Thyroid gland (tissue), 4 donors: ENCODE results near the gene ROBO2. TPM values are rescaled to one million over a fixed set of nuclear protein-coding genes. Genes with fewer than 3 reads are reported as not detected.

ENCODE experiments used
- DNase-seq, 2 donors: peaks; one replicate each; pipeline ENCODE4 v3.0.0-alpha.2; 2019
- H3K27ac ChIP-seq, 3 donors: fragments of 200-600 bp; sonication (generic); 1 replicate in 2 of 3; 2 replicates in 1 of 3; pipeline ENCODE4 v1.5.1; 2016 to 2019; ENCODE audit warnings: mild to moderate bottlenecking in 1 of 3, moderate library complexity in 1 of 3
- H3K27me3 ChIP-seq: fragments of 200-600 bp; sonication (generic); one replicate; pipeline ENCODE4 v1.5.1; 2019
- H3K36me3 ChIP-seq, 2 donors: fragments of 200-600 bp; sonication (generic); one replicate each; pipeline ENCODE4 v1.5.1; 2016 to 2019
- H3K4me1 ChIP-seq, 2 donors: fragments of 200-600 bp; sonication (generic); one replicate each; pipeline ENCODE4 v1.5.1; 2017 to 2019
- H3K4me3 ChIP-seq, 3 donors: fragments of 200-600 bp; sonication (generic); replicated peaks in 1 of 3; 1 replicate in 2 of 3; 2 replicates in 1 of 3; pipeline ENCODE4 v1.5.1; 2016; ENCODE audit warnings: mild to moderate bottlenecking in 1 of 3
- H3K9me3 ChIP-seq: fragments of 200-600 bp; sonication (generic); one replicate; pipeline ENCODE4 v1.5.1; 2017
- POLR2A ChIP-seq, 2 donors: fragments of 450-650 bp; IDR thresholded peaks; one replicate each; pipeline ENCODE4 v1.6.1; 2017; ENCODE audit warnings: antibody characterized with exemption in 2 of 2, mild to moderate bottlenecking in 2 of 2, moderate library complexity in 1 of 2
- WGBS, 2 donors: methylation state at CpG; one replicate each; pipeline ENCODE4 v1.1.5; 2017; 5-methylcytosine and 5-hydroxymethylcytosine counted together
- intact Hi-C: fragments of 100-400 bp; cut with DNase I; formaldehyde crosslinking; loops from one replicate; pipeline ENCODE4 v1.15.1; 2023
- total RNA-seq, 4 donors: library from RNA; depleted of rRNA; stranded (reverse); fragments of >200 nt; gene quantifications; one replicate each; pipeline ENCODE4 v1.2.3, GENCODE V29; 2016
- TF ChIP-seq, protein P1 (sequence below), 6 experiments: fragments of 200-600 bp in 3 of 6; fragments of 450-650 bp in 3 of 6; sonication (generic) in 3 of 6; IDR thresholded peaks; one replicate each; pipeline ENCODE4 v1.5.1; 2016 to 2019; ENCODE audit warnings: antibody characterized with exemption in 6 of 6, mild to moderate bottlenecking in 2 of 6, inconsistent platforms in 1 of 6, moderate library complexity in 1 of 6

ROBO2 gene
- total RNA-seq, 4 donors from 2014 or later: 0.56 to 1.5 TPM; not detected in 2

- no peaks in the 10 kb centered on the region for H3K36me3 ChIP-seq
- no peak for TF ChIP-seq POLR2A (IDR thresholded peaks at IDR 0.05)
- TF ChIP-seq, protein P1, sequence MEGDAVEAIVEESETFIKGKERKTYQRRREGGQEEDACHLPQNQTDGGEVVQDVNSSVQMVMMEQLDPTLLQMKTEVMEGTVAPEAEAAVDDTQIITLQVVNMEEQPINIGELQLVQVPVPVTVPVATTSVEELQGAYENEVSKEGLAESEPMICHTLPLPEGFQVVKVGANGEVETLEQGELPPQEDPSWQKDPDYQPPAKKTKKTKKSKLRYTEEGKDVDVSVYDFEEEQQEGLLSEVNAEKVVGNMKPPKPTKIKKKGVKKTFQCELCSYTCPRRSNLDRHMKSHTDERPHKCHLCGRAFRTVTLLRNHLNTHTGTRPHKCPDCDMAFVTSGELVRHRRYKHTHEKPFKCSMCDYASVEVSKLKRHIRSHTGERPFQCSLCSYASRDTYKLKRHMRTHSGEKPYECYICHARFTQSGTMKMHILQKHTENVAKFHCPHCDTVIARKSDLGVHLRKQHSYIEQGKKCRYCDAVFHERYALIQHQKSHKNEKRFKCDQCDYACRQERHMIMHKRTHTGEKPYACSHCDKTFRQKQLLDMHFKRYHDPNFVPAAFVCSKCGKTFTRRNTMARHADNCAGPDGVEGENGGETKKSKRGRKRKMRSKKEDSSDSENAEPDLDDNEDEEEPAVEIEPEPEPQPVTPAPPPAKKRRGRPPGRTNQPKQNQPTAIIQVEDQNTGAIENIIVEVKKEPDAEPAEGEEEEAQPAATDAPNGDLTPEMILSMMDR (IDR thresholded peaks at IDR 0.05): no peak
- intact Hi-C loops: no loop called here
- H3K27ac ChIP-seq: no peak overlapping the region
- H3K9me3 ChIP-seq: no peaks in the 10 kb centered on the region
- DNase-seq: no peak
- H3K27me3 ChIP-seq: no peaks in the 10 kb centered on the region
- no peak overlapping the region for H3K4me3 ChIP-seq
- 0 to 79% methylated on average over 1 of the region's 1 CpG for WGBS, 2 donors
- H3K4me1 ChIP-seq: no peaks in the 10 kb centered on the region
Observed at GRCh38 chr3:77456431-77456830, 416.5 kb downstream of the ROBO2 start.

DNA sequence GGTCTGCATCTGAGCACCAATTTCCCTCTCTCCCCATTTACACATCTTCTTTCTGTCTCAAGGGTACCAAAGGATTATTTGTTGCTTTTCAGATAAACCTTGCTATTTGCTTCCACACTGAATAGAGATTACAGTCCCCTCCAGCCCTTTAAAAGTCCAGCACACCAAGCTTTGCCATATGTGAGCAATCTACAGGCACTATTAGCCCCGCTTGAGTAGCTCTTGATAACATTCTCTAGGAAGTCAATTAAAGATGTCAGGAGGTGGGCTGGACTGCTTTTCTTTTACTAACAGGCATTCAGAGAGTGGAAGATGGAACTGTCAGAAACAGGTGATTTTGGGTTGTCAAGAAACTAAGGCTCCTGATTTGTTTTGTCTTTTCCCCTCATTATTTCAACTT is 417.0 kb downstream of the ROBO2 start:
- H3K27ac ChIP-seq: no peak overlapping the region
- no peaks in the 10 kb centered on the region for H3K27me3 ChIP-seq
- no peaks in the 10 kb centered on the region for H3K4me1 ChIP-seq
- H3K36me3 ChIP-seq: no peaks in the 10 kb centered on the region
- no peak for DNase-seq
- H3K4me3 ChIP-seq: no peak overlapping the region
- H3K9me3 ChIP-seq: no peaks in the 10 kb centered on the region
- TF ChIP-seq POLR2A (IDR thresholded peaks at IDR 0.05): no peak
- 50 to 74% methylated on average over 1 of the region's 1 CpG for WGBS, 2 donors
- intact Hi-C loops: no loop called here

- 83 to 95% methylated on average over 7 of the region's 7 CpGs for WGBS, 2 donors
- TF ChIP-seq POLR2A (IDR thresholded peaks at IDR 0.05): no peak
- TF ChIP-seq, protein P1 (IDR thresholded peaks at IDR 0.05): no peak
Observed at GRCh38 chr3:77459926-77460325, 420.0 kb downstream of the ROBO2 start.

GRCh38 chr3:77460326-77460725 is 420.4 kb downstream of the ROBO2 start:
- WGBS, 2 donors: 74 to 85% methylated on average over 3 of the region's 3 CpGs
- intact Hi-C loops: no loop called here
- DNase-seq: no peak

More at GRCh38 chr3:77459926-77460325, 420.0 kb downstream of the ROBO2 start:
- no peak for DNase-seq
- Histone ChIP-seq H3K9me3 (no peaks in the 10 kb centered on the region), H3K27me3 (no peaks in the 10 kb centered on the region), H3K4me3 (no peak overlapping the region), H3K4me1 (no peaks in the 10 kb centered on the region), H3K36me3 (no peaks in the 10 kb centered on the region), H3K27ac (no peak overlapping the region)
- intact Hi-C loops: no loop called here

GRCh38 chr3:77462951-77463350 is 423.1 kb downstream of the ROBO2 start:
- TF ChIP-seq POLR2A (IDR thresholded peaks at IDR 0.05): no peak
- TF ChIP-seq, protein P1 (IDR thresholded peaks at IDR 0.05): no peak
- intact Hi-C loops: no loop called here

More at GRCh38 chr3:77460326-77460725, 420.4 kb downstream of the ROBO2 start:
- Histone ChIP-seq H3K4me1 (no peaks in the 10 kb centered on the region), H3K4me3 (no peak overlapping the region), H3K36me3 (no peaks in the 10 kb centered on the region), H3K27me3 (no peaks in the 10 kb centered on the region), H3K9me3 (no peaks in the 10 kb centered on the region), H3K27ac (no peak overlapping the region)
- no peak for TF ChIP-seq POLR2A (IDR thresholded peaks at IDR 0.05)
- TF ChIP-seq, protein P1 (IDR thresholded peaks at IDR 0.05): no peak

More at GRCh38 chr3:77462951-77463350, 423.1 kb downstream of the ROBO2 start:
- H3K27ac ChIP-seq: no peak overlapping the region
- no peaks in the 10 kb centered on the region for H3K4me1 ChIP-seq
- H3K9me3 ChIP-seq: no peaks in the 10 kb centered on the region
- 0 to 1% methylated on average over 1 of the region's 1 CpG for WGBS, 2 donors
- H3K36me3 ChIP-seq: no peaks in the 10 kb centered on the region
- H3K4me3 ChIP-seq: no peak overlapping the region
- H3K27me3 ChIP-seq: no peaks in the 10 kb centered on the region
- no peak for DNase-seq
